NT2/D1 (cell line): Measurements from ENCODE around the gene ZNF839.
A peak's percentile ranks its signal among the peaks of the same experiment; 100 is the strongest.
"Not testable (repeated sequence)": the region's sequence is repeated elsewhere in the genome, so short reads cannot be mapped to it uniquely, and the experiment has no call there.

Source experiments
- DNase-seq: peaks from one replicate; pipeline ENCODE4 v3.0.0-alpha.2; 2011; ENCODE audit warnings: low read depth, low spot score
- H3K27me3 ChIP-seq: 2 replicates; pipeline ENCODE4 v1.6.0; 2011; ENCODE audit warnings: mild to moderate bottlenecking; ENCODE audit not compliant: insufficient read length, insufficient read depth
- H3K36me3 ChIP-seq: 2 replicates; pipeline ENCODE4 v1.6.1; 2011; ENCODE audit warnings: mild to moderate bottlenecking, low read length, mixed read lengths; ENCODE audit not compliant: insufficient read depth, insufficient read length
- H3K4me1 ChIP-seq: 2 replicates; pipeline ENCODE4 v1.5.1; 2011; ENCODE audit not compliant: insufficient read depth, insufficient read length
- H3K4me3 ChIP-seq: 2 replicates; pipeline ENCODE4 v1.5.1; 2011; ENCODE audit warnings: low read depth; ENCODE audit not compliant: insufficient read length
- H3K9ac ChIP-seq: 2 replicates; pipeline ENCODE4 v1.6.0; 2011; ENCODE audit warnings: low read depth; ENCODE audit not compliant: insufficient read length
- H3K9me3 ChIP-seq: 2 replicates; pipeline ENCODE4 v1.5.1; 2011; ENCODE audit warnings: mild to moderate bottlenecking, low read length; ENCODE audit not compliant: insufficient read depth
- SUZ12 ChIP-seq: IDR thresholded peaks from 2 replicates; pipeline ENCODE4 v1.6.1; 2011; ENCODE audit not compliant: insufficient read length, insufficient read depth; ENCODE audit errors: extremely low read depth
- YY1 ChIP-seq: IDR thresholded peaks from 2 replicates; pipeline ENCODE4 v1.6.1; 2011; ENCODE audit not compliant: insufficient read length, insufficient read depth
- ZNF274 ChIP-seq: IDR thresholded peaks from 2 replicates; pipeline ENCODE4 v1.6.1; 2011; ENCODE audit warnings: mild to moderate bottlenecking, low read depth, low read length

ZNF839 gene

DNA sequence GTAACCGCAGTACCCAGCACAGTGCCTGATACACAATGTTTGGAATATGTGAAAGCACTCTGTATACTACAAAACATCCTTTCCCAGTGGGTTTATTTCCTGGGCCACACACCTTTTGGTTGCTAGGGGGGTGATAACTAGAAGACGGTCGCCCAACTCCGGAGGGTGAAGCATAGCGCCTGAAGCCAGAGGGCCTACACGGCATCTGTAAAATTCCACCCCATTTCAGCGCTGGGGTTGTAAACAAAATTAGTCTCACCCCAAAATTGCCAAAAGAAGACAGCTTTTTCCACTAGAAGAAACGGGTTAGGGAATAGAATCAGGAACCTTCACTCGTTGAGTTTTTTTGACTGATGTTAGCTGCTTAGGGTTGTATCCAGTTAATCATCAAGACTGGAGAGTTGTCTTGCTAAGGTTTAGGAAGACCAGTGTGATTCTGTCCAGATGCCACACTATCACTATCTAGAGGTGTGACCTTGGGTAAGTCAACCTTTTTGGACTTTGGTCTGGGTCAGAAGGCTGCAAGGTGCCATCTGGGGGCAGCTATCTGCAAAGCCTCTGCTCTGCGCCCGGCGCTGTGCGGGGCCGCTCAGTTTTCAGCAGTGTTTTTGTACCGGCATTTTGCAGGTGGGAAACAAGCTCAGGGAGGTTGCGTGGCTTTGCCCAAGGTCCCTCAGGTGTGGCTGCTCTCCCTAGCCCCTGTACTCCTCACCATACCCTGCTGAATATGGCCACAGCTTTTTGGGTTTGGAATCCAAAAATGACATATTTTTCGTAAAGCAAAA lies 1.3 kb downstream of the ZNF839 start:
- Histone ChIP-seq H3K9me3 (no peaks in the 10 kb centered on the region), H3K36me3 (peaks cover 8% of the 10 kb centered on the region), H3K27me3 (no peaks in the 10 kb centered on the region), H3K4me1 (no peaks in the 10 kb centered on the region), H3K4me3 (peak overlapping the region; percentile 84), H3K9ac (peak overlapping the region; percentile 86)
- no peak for DNase-seq
- TF ChIP-seq ZNF274: no peak
- no peak for TF ChIP-seq YY1
- no peak for TF ChIP-seq SUZ12

DNA sequence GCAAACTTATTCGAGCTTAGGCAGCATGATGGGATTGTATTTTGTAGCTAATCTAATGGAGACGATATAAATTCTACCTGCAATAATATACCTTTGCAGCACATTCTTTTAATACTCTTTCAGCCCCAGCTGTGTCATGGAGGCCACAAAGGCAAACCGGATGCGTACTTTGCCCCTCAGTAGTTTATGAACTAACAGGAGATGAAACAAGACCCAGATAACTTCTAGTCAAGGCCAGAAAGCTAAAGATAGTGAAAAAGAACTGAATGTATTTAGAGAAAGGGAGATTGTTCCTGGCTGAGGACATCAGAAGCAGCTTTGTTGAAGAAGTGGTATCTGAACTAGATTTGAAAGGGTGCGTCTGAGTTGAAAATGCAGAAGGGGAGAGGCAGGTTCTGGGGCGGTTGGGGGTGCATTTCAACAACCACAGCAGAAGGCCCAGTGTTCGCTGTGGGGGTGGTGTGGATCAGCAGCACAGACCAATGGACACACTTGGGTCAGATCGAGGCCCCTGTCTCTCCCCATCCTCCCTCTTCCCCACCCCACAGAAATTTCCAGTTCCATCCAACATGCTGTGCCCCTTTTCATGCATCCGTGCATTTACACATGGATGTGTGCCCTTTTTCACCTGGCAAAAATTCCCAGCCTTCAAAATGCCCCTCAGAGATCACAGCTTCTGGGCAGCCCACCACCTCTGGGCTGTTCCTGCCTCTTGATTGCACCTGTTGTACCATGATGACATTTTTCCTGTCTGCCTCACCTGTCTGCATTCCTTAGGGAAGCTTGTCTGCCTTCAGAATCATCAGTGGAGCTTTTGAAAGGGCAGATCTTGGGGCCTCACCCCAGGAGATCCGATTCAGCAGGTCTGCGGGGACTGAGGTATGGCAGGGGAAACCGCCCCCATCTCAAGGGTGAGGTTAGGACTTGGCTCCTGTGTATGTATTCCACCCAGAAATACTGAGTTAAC lies 2.2 kb downstream of the ZNF839 start:
- DNase-seq: no peak
- Histone ChIP-seq H3K27me3 (no peaks in the 10 kb centered on the region), H3K4me3 (no peak overlapping the region), H3K9me3 (no peaks in the 10 kb centered on the region), H3K4me1 (no peaks in the 10 kb centered on the region), H3K9ac (no peak overlapping the region), H3K36me3 (peaks cover 8% of the 10 kb centered on the region)
- TF ChIP-seq YY1: no peak
- TF ChIP-seq SUZ12: no peak
- TF ChIP-seq ZNF274: no peak

DNA sequence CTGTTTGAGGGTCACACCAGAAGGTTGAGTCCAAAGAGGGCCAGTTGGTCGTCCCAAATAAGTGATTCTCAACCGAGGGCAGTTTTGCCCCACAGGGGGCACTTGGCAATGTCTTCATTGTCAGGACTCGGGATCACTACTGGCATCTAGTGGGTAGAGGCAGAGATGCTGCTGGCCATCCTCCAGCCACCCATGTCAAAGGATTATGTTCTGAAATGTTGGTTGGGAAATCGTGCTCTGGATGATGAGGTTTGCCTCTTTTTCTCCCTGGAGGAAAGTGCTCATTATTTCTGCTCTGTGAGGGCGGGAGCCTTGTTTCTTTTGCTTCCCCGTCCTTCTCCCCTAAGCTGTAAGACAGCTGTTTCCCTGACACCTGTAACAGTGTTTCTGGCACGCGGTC lies 3.6 kb downstream of the ZNF839 start:
- DNase-seq: no peak
- TF ChIP-seq YY1 (no peak), ZNF274 (no peak), SUZ12 (no peak)
- no peaks in the 10 kb centered on the region for H3K27me3 ChIP-seq
- H3K9me3 ChIP-seq: no peaks in the 10 kb centered on the region
- peaks cover 11% of the 10 kb centered on the region for H3K36me3 ChIP-seq
- H3K4me1 ChIP-seq: no peaks in the 10 kb centered on the region
- no peak overlapping the region for H3K4me3 ChIP-seq
- no peak overlapping the region for H3K9ac ChIP-seq

DNA sequence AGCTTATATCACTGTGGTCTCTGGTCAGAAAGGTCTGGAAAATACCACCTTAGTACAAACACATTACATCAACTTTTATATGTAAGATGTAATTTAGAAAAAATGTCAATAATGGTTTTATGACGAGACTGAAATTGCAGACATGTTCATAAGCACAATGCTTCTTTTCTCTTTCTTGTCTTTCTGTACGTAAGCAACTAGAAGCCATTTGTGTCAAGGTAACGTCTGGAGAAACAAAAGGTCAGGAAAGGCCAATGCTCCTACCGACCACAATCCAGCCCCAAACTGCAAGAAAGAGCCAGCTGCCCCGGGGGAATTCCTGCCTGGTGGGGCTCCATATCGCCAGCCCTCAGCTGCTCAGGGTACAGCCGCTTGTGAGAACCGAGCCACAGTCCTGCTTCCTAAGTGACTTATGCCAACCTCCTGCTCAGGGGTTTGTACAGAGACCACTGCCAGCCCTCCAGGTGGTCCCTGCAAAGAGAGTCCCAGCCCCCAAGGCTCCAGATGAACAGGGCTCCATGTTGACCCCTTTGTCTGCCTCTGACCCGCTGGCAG lies 6.3 kb downstream of the ZNF839 start:
- no peak for DNase-seq
- Histone ChIP-seq H3K36me3 (peaks cover 15% of the 10 kb centered on the region), H3K4me1 (no peaks in the 10 kb centered on the region), H3K9ac (no peak overlapping the region), H3K9me3 (no peaks in the 10 kb centered on the region), H3K27me3 (no peaks in the 10 kb centered on the region), H3K4me3 (no peak overlapping the region)
- TF ChIP-seq ZNF274 (no peak), YY1 (no peak), SUZ12 (no peak)

DNA sequence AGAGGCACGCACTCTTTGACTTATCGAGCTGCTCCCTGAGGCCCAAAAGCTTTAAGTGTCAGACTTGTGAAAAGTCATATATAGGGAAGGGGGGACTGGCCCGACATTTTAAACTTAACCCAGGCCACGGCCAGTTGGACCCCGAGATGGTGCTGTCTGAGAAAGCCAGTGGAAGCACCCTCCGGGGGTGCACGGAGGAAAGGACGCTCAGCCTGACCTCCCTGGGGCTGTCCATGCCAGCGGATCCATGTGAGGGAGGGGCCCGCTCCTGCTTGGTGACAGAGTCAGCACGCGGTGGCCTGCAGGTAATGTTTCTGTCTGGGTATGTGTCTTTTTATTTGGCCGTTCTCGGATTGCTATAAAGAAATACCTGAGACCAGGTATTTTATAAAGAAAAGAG lies 7.0 kb downstream of the ZNF839 start:
- H3K9ac ChIP-seq: no peak overlapping the region
- no peak for DNase-seq
- H3K4me3 ChIP-seq: no peak overlapping the region
- TF ChIP-seq ZNF274 (no peak), SUZ12 (no peak), YY1 (no peak)
- H3K36me3 ChIP-seq: peaks cover 15% of the 10 kb centered on the region
- H3K4me1 ChIP-seq: no peaks in the 10 kb centered on the region
- no peaks in the 10 kb centered on the region for H3K27me3 ChIP-seq
- H3K9me3 ChIP-seq: no peaks in the 10 kb centered on the region

DNA sequence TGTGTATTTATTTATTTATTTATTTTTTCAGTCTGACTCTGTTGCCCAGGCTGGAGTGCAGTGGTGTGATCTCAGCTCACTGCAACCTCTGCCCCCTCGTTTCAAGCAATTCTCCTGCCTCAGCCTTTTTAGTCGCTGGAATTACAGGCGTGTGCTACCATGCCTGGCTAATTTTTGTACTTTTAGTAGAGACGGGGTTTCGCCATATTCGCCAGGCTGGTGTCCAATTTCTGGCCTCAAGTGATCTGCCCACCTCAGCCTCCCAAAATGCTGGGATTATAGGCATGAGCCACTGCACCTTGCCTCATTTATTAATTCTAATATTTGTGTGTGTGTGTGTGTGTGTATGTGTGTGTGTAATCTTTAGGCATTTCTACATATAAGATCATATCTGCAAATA lies 9.8 kb downstream of the ZNF839 start:
- not testable (repeated sequence) for H3K9me3 ChIP-seq, H3K9ac ChIP-seq, H3K4me1 ChIP-seq, DNase-seq, H3K4me3 ChIP-seq, H3K27me3 ChIP-seq
- peaks cover 25% of the 10 kb centered on the region for H3K36me3 ChIP-seq

DNA sequence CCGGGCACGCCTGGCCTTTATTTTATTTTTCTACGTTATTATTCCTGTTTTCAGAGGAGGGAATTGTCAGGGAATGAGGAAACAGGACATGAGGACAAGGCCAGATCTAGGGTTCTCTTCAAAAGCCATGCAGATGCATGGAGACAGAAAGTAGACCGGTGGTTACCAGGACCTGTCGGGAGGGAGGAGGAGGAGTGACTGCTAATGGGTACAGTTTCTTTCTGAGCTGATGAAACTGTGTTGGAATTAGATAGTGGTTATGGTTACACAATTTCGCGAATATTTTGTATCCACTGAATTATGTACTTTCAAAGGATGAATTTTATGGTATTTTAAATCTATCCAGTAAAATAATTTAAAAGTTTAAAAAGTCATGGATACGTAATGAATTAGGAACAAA lies 11.3 kb downstream of the ZNF839 start:
- H3K4me1 ChIP-seq: no peaks in the 10 kb centered on the region
- H3K36me3 ChIP-seq: peaks cover 33% of the 10 kb centered on the region
- no peak for TF ChIP-seq ZNF274
- TF ChIP-seq YY1: no peak
- no peak for TF ChIP-seq SUZ12
- no peak overlapping the region for H3K9ac ChIP-seq
- H3K9me3 ChIP-seq: no peaks in the 10 kb centered on the region
- H3K27me3 ChIP-seq: no peaks in the 10 kb centered on the region
- no peak for DNase-seq
- no peak overlapping the region for H3K4me3 ChIP-seq
